COLO668 (cell line): ENCODE results near the gene SOBP.
"Not testable (repeated sequence)": the region's sequence is repeated elsewhere in the genome, so short reads cannot be mapped to it uniquely, and the experiment has no call there.

Experiments used
- DNase-seq: peaks from one replicate; lab custom pipeline; 2025; ENCODE audit not compliant: unreplicated experiment; lab: John Stamatoyannopoulos, UW

The SOBP gene

GRCh38 chr6:107489636-107490565, at the start of gene SOBP:
SOBP (plus strand) TSS chr6:107490117; CDS start chr6:107490617, 500 bp downstream.
- DNase-seq, result peak; percentile 71

- no peak for DNase-seq
These were observed 49.0 kb upstream of the SOBP start for GRCh38 chr6:107440936-107441335.

- no peak for DNase-seq
These were observed 48.2 kb upstream of the SOBP start for GRCh38 chr6:107441682-107442081.

GRCh38 chr6:107442938-107443607, 46.8 kb upstream of the SOBP start:
- DNase-seq, result no peak

GRCh38 chr6:107443608-107444267, 46.2 kb upstream of the SOBP start:
- no peak for DNase-seq

GRCh38 chr6:107444277-107444676, 45.6 kb upstream of the SOBP start:
- DNase-seq, result no peak

GRCh38 chr6:107447663-107448216, 42.2 kb upstream of the SOBP start:
- DNase-seq, result no peak

GRCh38 chr6:107448776-107449175, 41.1 kb upstream of the SOBP start:
- DNase-seq, result no peak

- DNase-seq, result peak; percentile 41
These were observed 31.1 kb upstream of the SOBP start for GRCh38 chr6:107458672-107459282.

GRCh38 chr6:107459283-107460082, 30.4 kb upstream of the SOBP start, which contains the start of gene PDSS2:
PDSS2 (minus strand) TSS chr6:107459564; CDS start chr6:107459285, 279 bp downstream.
- DNase-seq, result peak; percentile 97

- no peak for DNase-seq
These were observed 29.8 kb upstream of the SOBP start for GRCh38 chr6:107460083-107460631.

- no peak for DNase-seq
These were observed 23.9 kb upstream of the SOBP start for GRCh38 chr6:107466062-107466461.

- DNase-seq, result no peak
These were observed 19.6 kb upstream of the SOBP start for GRCh38 chr6:107470364-107470763.

GRCh38 chr6:107473660-107474059, 16.3 kb upstream of the SOBP start:
- no peak for DNase-seq

GRCh38 chr6:107475360-107475759, 14.6 kb upstream of the SOBP start:
- not testable (repeated sequence) for DNase-seq

- DNase-seq, result not testable (repeated sequence)
These were observed 14.1 kb upstream of the SOBP start for GRCh38 chr6:107475826-107476225.

- DNase-seq, result no peak
These were observed 10.7 kb upstream of the SOBP start for GRCh38 chr6:107479089-107479690.

- DNase-seq, result no peak
These were observed 4.8 kb upstream of the SOBP start for GRCh38 chr6:107485157-107485556.

- no peak for DNase-seq
These were observed 1.6 kb upstream of the SOBP start for GRCh38 chr6:107488174-107488874.
